Breast epithelium (tissue), 4 donors: ENCODE results near the gene TCFL5. TPM values are rescaled to one million over a fixed set of nuclear protein-coding genes. Genes with fewer than 3 reads are reported as not detected.

Experiments used
- DNase-seq, 2 donors: peaks; one replicate each; pipeline ENCODE4 v3.0.0-alpha.2; 2019; ENCODE audit warnings: low spot score in 2 of 2
- H3K27ac ChIP-seq, 2 donors: fragments of 200-600 bp; sonication (generic) in 1 of 2; one replicate each; pipeline ENCODE4 v1.5.1; 2016 to 2019; ENCODE audit warnings: mild to moderate bottlenecking in 1 of 2
- H3K27me3 ChIP-seq, 2 donors: fragments of 200-600 bp; sonication (generic) in 1 of 2; one replicate each; pipeline versions ENCODE4 v1.5.1 to v1.6.0; 2017 to 2019; ENCODE audit warnings: control low read depth in 1 of 2, mild to moderate bottlenecking in 1 of 2
- H3K36me3 ChIP-seq: fragments of 200-600 bp; one replicate; pipeline ENCODE4 v1.5.1; 2019
- H3K4me1 ChIP-seq, 2 donors: fragments of 200-600 bp; sonication (generic); one replicate each; pipeline ENCODE4 v1.5.1; 2016 to 2019; ENCODE audit warnings: control low read depth in 1 of 2
- H3K4me3 ChIP-seq, 3 donors: fragments of 200-600 bp; sonication (generic); 1 replicate in 2 of 3; 2 replicates in 1 of 3; pipeline ENCODE4 v1.5.1; 2016 to 2019; ENCODE audit warnings: mild to moderate bottlenecking in 3 of 3, moderate library complexity in 2 of 3
- H3K9me3 ChIP-seq, 2 donors: fragments of 200-600 bp; sonication (generic) in 1 of 2; one replicate each; pipeline ENCODE4 v1.5.1; 2016 to 2019; ENCODE audit warnings: control low read depth in 1 of 2
- POLR2A ChIP-seq: fragments of 450-650 bp; IDR thresholded peaks from one replicate; pipeline ENCODE4 v1.6.1; 2016; ENCODE audit warnings: antibody characterized with exemption, mild to moderate bottlenecking, moderate library complexity
- POLR2AphosphoS5 ChIP-seq, 3 donors: sonication (generic); formaldehyde crosslinking; IDR thresholded peaks; one replicate each; pipeline ENCODE4 v1.6.1; 2017; ENCODE audit warnings: antibody characterized with exemption in 3 of 3
- intact Hi-C: fragments of 100-400 bp; cut with DNase I; formaldehyde crosslinking; loops from one replicate; pipeline ENCODE4 v1.15.1; 2023; ENCODE audit warnings: low total_unique reads
- total RNA-seq, 3 donors: library from RNA; depleted of rRNA; stranded (reverse); fragments of >200 nt; gene quantifications; one replicate each; pipeline ENCODE4 v1.1.0, GENCODE V29; 2016
- TF ChIP-seq, protein P1 (sequence below), 3 donors: fragments of 450-650 bp; IDR thresholded peaks; one replicate each; pipeline ENCODE4 v1.5.1; 2016 to 2017; ENCODE audit warnings: antibody characterized with exemption in 3 of 3, mild to moderate bottlenecking in 3 of 3, moderate library complexity in 3 of 3

TCFL5 gene
- total RNA-seq, 3 donors from 2014 or later = 7.8 to 21.0 (median 12.5) TPM

GRCh38 chr20:62821726-62822210 lies 39.9 kb downstream of the TCFL5 start:
- no peak for DNase-seq
- Histone ChIP-seq H3K27ac (no peak overlapping the region), H3K9me3 (no peaks in the 10 kb centered on the region), H3K36me3 (no peaks in the 10 kb centered on the region), H3K27me3 (peaks cover 3 to 4% of the 10 kb centered on the region in 2 donors), H3K4me1 (peaks cover 23 to 28% of the 10 kb centered on the region in 2 donors), H3K4me3 (no peak overlapping the region)
- intact Hi-C loops = no loop called here
- no peak for TF ChIP-seq POLR2A
- TF ChIP-seq, protein P1, sequence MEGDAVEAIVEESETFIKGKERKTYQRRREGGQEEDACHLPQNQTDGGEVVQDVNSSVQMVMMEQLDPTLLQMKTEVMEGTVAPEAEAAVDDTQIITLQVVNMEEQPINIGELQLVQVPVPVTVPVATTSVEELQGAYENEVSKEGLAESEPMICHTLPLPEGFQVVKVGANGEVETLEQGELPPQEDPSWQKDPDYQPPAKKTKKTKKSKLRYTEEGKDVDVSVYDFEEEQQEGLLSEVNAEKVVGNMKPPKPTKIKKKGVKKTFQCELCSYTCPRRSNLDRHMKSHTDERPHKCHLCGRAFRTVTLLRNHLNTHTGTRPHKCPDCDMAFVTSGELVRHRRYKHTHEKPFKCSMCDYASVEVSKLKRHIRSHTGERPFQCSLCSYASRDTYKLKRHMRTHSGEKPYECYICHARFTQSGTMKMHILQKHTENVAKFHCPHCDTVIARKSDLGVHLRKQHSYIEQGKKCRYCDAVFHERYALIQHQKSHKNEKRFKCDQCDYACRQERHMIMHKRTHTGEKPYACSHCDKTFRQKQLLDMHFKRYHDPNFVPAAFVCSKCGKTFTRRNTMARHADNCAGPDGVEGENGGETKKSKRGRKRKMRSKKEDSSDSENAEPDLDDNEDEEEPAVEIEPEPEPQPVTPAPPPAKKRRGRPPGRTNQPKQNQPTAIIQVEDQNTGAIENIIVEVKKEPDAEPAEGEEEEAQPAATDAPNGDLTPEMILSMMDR (IDR thresholded peaks at IDR 0.05) = no peak
- TF ChIP-seq POLR2AphosphoS5 (IDR thresholded peaks at IDR 0.05) = no peak

DNA sequence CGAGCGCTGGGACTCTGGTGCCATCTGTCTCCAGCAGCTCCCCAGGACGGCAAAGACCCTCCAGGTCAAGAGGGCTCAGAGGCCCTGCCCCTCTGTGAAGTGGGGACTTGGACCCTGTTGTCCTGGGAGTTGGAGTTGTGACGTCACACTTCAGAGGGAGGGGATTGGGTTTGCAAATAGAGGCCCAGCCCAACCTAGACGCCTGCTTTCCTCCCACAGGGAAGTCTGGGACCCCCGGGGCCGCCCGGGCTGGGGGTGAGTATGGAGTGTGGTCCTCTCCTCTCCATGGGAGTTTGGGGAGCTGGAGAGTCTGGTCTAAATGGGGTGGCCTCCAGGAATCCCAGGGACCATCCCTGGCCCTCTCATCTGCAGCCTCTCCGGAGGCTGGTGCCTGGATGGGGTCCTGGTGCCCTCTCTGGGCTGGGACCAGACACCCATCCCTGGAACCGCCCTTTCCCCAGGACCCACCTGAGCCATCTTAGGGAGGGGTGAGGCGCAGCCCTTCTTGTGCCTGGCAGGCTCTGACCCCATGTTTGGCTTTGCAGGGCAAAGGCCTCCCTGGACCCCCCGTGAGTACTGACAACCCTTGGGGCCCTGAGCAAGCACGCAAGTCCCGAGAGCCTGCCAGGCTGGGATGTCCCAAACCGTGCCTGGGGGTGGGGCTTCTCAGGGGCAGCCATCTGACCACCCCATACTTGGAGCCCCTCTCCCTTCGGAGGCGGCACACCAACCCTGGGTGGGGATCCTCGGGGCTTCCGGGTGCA lies 40.5 kb downstream of the TCFL5 start:
- Histone ChIP-seq H3K4me3 (no peak overlapping the region), H3K36me3 (no peaks in the 10 kb centered on the region), H3K4me1 (peaks cover 25 to 28% of the 10 kb centered on the region in 2 donors), H3K27ac (no peak overlapping the region), H3K9me3 (no peaks in the 10 kb centered on the region), H3K27me3 (peaks cover 4% of the 10 kb centered on the region in 2 donors)
- TF ChIP-seq, protein P1 (IDR thresholded peaks at IDR 0.05) = no peak
- TF ChIP-seq POLR2AphosphoS5 (IDR thresholded peaks at IDR 0.05) (no peak), POLR2A (no peak)
- intact Hi-C loops = no loop called here
- no peak for DNase-seq

GRCh38 chr20:62820208-62820961 lies 41.2 kb downstream of the TCFL5 start:
- no peak for TF ChIP-seq POLR2AphosphoS5 (IDR thresholded peaks at IDR 0.05)
- no peak for TF ChIP-seq POLR2A
- TF ChIP-seq, protein P1 (IDR thresholded peaks at IDR 0.05) = no peak
- peaks cover 28 to 29% of the 10 kb centered on the region in 2 donors for H3K4me1 ChIP-seq
- intact Hi-C loops = no loop called here
- H3K36me3 ChIP-seq = no peaks in the 10 kb centered on the region
- DNase-seq = no peak
- H3K4me3 ChIP-seq = no peak overlapping the region
- peak overlapping the region; percentile 55 to 78 for H3K27ac ChIP-seq
- H3K27me3 ChIP-seq = peaks cover 4 to 9% of the 10 kb centered on the region in 2 donors
- no peaks in the 10 kb centered on the region for H3K9me3 ChIP-seq

DNA sequence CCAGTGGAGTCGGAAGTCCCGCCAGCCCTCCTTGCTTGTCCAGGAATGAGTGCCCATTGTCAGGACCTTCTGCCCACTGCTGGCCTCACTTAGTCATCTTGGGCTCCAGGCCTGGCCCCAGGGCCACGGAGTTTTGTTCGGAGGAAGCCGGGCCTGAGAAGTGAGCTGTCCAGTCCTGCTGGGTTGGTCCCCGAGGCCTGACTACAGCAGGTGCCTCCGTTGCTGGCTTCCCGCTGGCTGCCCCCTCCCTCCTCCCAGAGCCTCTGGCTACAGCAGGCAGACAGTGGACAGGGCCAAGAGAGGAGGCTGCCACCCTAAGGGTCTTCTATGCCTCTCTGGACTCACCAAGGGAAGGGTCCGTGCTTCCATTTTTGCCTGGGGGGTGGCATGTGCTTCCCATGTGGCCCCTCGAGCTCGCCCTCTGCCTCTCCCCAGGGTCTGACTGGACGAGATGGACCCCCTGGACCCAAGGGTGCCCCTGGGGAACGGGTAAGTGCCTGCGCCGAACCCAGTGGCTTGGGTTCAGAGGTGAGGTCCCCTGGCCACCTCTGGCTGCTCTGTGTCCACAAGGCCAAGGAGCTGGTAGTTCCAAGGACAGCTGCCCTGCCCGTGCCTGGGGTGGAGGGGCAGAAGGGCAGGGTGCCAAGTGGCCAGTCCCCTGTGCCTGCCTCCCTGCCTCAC lies 42.0 kb downstream of the TCFL5 start:
- no peak overlapping the region for H3K4me3 ChIP-seq
- TF ChIP-seq POLR2AphosphoS5 (IDR thresholded peaks at IDR 0.05) = no peak
- no peak for TF ChIP-seq POLR2A
- TF ChIP-seq, protein P1 (IDR thresholded peaks at IDR 0.05) = no peak
- intact Hi-C loops = no loop called here
- H3K27me3 ChIP-seq = peaks cover 4 to 9% of the 10 kb centered on the region in 2 donors
- peak overlapping the region; percentile 55 to 78 for H3K27ac ChIP-seq
- H3K36me3 ChIP-seq = no peaks in the 10 kb centered on the region
- H3K4me1 ChIP-seq = peaks cover 27 to 28% of the 10 kb centered on the region in 2 donors
- H3K9me3 ChIP-seq = no peaks in the 10 kb centered on the region
- DNase-seq = no peak
